ENCODE results near the gene PHC2. TPM values are rescaled to one million over a fixed set of nuclear protein-coding genes. Genes with fewer than 3 reads are reported as not detected.

Gene PHC2
- total RNA-seq, 1 donor from 2014 or later = 287 TPM

- H3K9me3 Mint-ChIP-seq (ENCODE audit: unreplicated experiment) = peaks cover 4% of the 10 kb centered on the region
- no peak overlapping the region for H3K27ac Mint-ChIP-seq (ENCODE audit: unreplicated experiment)
- no peak overlapping the region for H3K4me3 Mint-ChIP-seq (ENCODE audit: unreplicated experiment)
- no peak for DNase-seq
- no peaks in the 10 kb centered on the region for H3K4me1 Mint-ChIP-seq (ENCODE audit: low read depth, unreplicated experiment)
- H3K27me3 Mint-ChIP-seq (ENCODE audit: unreplicated experiment) = peaks cover 2% of the 10 kb centered on the region
- H3K36me3 Mint-ChIP-seq (ENCODE audit: unreplicated experiment) = no peaks in the 10 kb centered on the region
- TF ChIP-seq CTCF (IDR thresholded peaks at IDR 0.05; ENCODE audit: partially characterized antibody, unreplicated experiment) = no peak
Measured at GRCh38 chr1:33460947-33461629, 30.2 kb upstream of the PHC2 start.

- TF ChIP-seq CTCF (IDR thresholded peaks at IDR 0.05; ENCODE audit: partially characterized antibody, unreplicated experiment) = no peak
- H3K27ac Mint-ChIP-seq (ENCODE audit: unreplicated experiment) = no peak overlapping the region
- H3K4me1 Mint-ChIP-seq (ENCODE audit: low read depth, unreplicated experiment) = peaks cover 6% of the 10 kb centered on the region
- no peak overlapping the region for H3K4me3 Mint-ChIP-seq (ENCODE audit: unreplicated experiment)
- no peak for DNase-seq
- peaks cover 9% of the 10 kb centered on the region for H3K9me3 Mint-ChIP-seq (ENCODE audit: unreplicated experiment)
- peaks cover 4% of the 10 kb centered on the region for H3K27me3 Mint-ChIP-seq (ENCODE audit: unreplicated experiment)
- H3K36me3 Mint-ChIP-seq (ENCODE audit: unreplicated experiment) = no peaks in the 10 kb centered on the region
Measured at GRCh38 chr1:33460144-33460543, 29.2 kb upstream of the PHC2 start.

GRCh38 chr1:33459691-33460090 lies 28.8 kb upstream of the PHC2 start:
- DNase-seq = no peak
- no peak for TF ChIP-seq CTCF (IDR thresholded peaks at IDR 0.05; ENCODE audit: partially characterized antibody, unreplicated experiment)
- H3K4me3 Mint-ChIP-seq (ENCODE audit: unreplicated experiment) = peak overlapping the region; percentile 5
- H3K27me3 Mint-ChIP-seq (ENCODE audit: unreplicated experiment) = peaks cover 7% of the 10 kb centered on the region
- H3K36me3 Mint-ChIP-seq (ENCODE audit: unreplicated experiment) = no peaks in the 10 kb centered on the region
- peaks cover 9% of the 10 kb centered on the region for H3K4me1 Mint-ChIP-seq (ENCODE audit: low read depth, unreplicated experiment)
- H3K27ac Mint-ChIP-seq (ENCODE audit: unreplicated experiment) = no peak overlapping the region
- peaks cover 10% of the 10 kb centered on the region for H3K9me3 Mint-ChIP-seq (ENCODE audit: unreplicated experiment)

- Mint-ChIP-seq H3K4me3 (ENCODE audit: unreplicated experiment) (no peak overlapping the region), H3K4me1 (ENCODE audit: low read depth, unreplicated experiment) (peaks cover 14% of the 10 kb centered on the region), H3K9me3 (ENCODE audit: unreplicated experiment) (peaks cover 11% of the 10 kb centered on the region), H3K27me3 (ENCODE audit: unreplicated experiment) (peaks cover 8% of the 10 kb centered on the region), H3K27ac (ENCODE audit: unreplicated experiment) (no peak overlapping the region), H3K36me3 (ENCODE audit: unreplicated experiment) (no peaks in the 10 kb centered on the region)
- no peak for TF ChIP-seq CTCF (IDR thresholded peaks at IDR 0.05; ENCODE audit: partially characterized antibody, unreplicated experiment)
- DNase-seq = no peak
Measured at GRCh38 chr1:33456502-33456886, 25.6 kb upstream of the PHC2 start.

Measured in glutamatergic neuron (in vitro differentiated cells).